Kidney glomerular epithelial cell (primary cell): ENCODE measurements around the gene SH3BP1.

Experiments used
- DNase-seq: peaks from one replicate; lab custom pipeline; 2025; lab: John Stamatoyannopoulos, UW

The SH3BP1 gene

GRCh38 chr22:37659066-37659896, 19.8 kb downstream of the SH3BP1 start:
- no peak for DNase-seq

GRCh38 chr22:37659897-37660708, 20.6 kb downstream of the SH3BP1 start:
- no peak for DNase-seq

GRCh38 chr22:37660709-37661045, 21.2 kb downstream of the SH3BP1 start:
- DNase-seq = no peak

GRCh38 chr22:37661160-37661924, 21.9 kb downstream of the SH3BP1 start:
- DNase-seq = peak; percentile 25

GRCh38 chr22:37662039-37662438, 22.6 kb downstream of the SH3BP1 start:
- DNase-seq = no peak

- DNase-seq = no peak
These were observed 24.2 kb downstream of the SH3BP1 start for GRCh38 chr22:37663521-37664140.

- no peak for DNase-seq
These were observed 25.0 kb downstream of the SH3BP1 start for GRCh38 chr22:37664249-37665101.

GRCh38 chr22:37665487-37665886, 26.0 kb downstream of the SH3BP1 start:
- DNase-seq = no peak

- DNase-seq = no peak
These were observed 30.1 kb downstream of the SH3BP1 start for GRCh38 chr22:37669586-37669985.

GRCh38 chr22:37672206-37672919, 32.9 kb downstream of the SH3BP1 start:
- DNase-seq = no peak

- DNase-seq = no peak
These were observed 33.5 kb downstream of the SH3BP1 start for GRCh38 chr22:37672920-37673455.

- no peak for DNase-seq
These were observed 34.8 kb downstream of the SH3BP1 start for GRCh38 chr22:37674248-37674647.

GRCh38 chr22:37674951-37675929, 35.8 kb downstream of the SH3BP1 start, which contains the start of gene LGALS1:
Gene LGALS1, plus strand, starts transcription at chr22:37675636. Its CDS starts 67 bp downstream, at chr22:37675703.
- peak; percentile 92 for DNase-seq

GRCh38 chr22:37675930-37676735, 36.7 kb downstream of the SH3BP1 start:
- no peak for DNase-seq

GRCh38 chr22:37676736-37677492, 37.4 kb downstream of the SH3BP1 start:
- peak; percentile 82 for DNase-seq

GRCh38 chr22:37677493-37677974, 38.1 kb downstream of the SH3BP1 start:
- DNase-seq = no peak

- no peak for DNase-seq
These were observed 38.9 kb downstream of the SH3BP1 start for GRCh38 chr22:37678372-37678771.
